SU-DHL-6 (cell line): ENCODE data around the gene GLG1.

ENCODE experiments used
- H2AFZ ChIP-seq: fragments of 200-600 bp; sonication (generic); 2 replicates; pipeline ENCODE4 v1.6.1; 2014; ENCODE audit warnings: low read depth, mild to moderate bottlenecking, moderate library complexity, mixed read lengths, antibody characterized with exemption, low read length; ENCODE audit not compliant: severe bottlenecking
- H3F3A ChIP-seq: fragments of 200-600 bp; shearing (Covaris generic); 2 replicates; pipeline ENCODE4 v1.6.0; 2016; ENCODE audit warnings: antibody characterized with exemption, mild to moderate bottlenecking; ENCODE audit not compliant: insufficient read depth
- H3K27ac ChIP-seq: fragments of 200-600 bp; sonication (generic); 2 replicates; pipeline ENCODE4 v1.5.1; 2016; ENCODE audit warnings: low read depth, mild to moderate bottlenecking, low read length, moderate library complexity, mixed read lengths
- H3K27me3 ChIP-seq: fragments of 200-600 bp; sonication (generic), shearing (Covaris generic); 2 replicates; pipeline ENCODE4 v1.6.0; 2014; ENCODE audit warnings: mild to moderate bottlenecking, low read length
- H3K36me3 ChIP-seq: fragments of 200-600 bp; sonication (generic); 2 replicates; pipeline ENCODE4 v1.6.1; 2014; ENCODE audit warnings: mild to moderate bottlenecking, low read length, mixed read lengths
- H3K4me2 ChIP-seq: fragments of 300-600, 200-600 bp; shearing (Covaris generic), sonication (generic); 2 replicates; pipeline ENCODE4 v1.6.0; 2014; ENCODE audit warnings: low read length, low read depth, mild to moderate bottlenecking; ENCODE audit not compliant: poor library complexity, severe bottlenecking
- H3K4me3 ChIP-seq: fragments of 200-600 bp; sonication (generic); 2 replicates; pipeline ENCODE4 v1.5.1; 2014; ENCODE audit warnings: antibody characterized with exemption, low read length, mild to moderate bottlenecking, mixed read lengths; ENCODE audit not compliant: insufficient read depth, poor library complexity, severe bottlenecking
- H3K79me2 ChIP-seq: fragments of 200-600 bp; sonication (generic); 2 replicates; pipeline ENCODE4 v1.6.1; 2014; ENCODE audit warnings: mild to moderate bottlenecking, low read length, moderate library complexity; ENCODE audit not compliant: insufficient read depth
- H3K9ac ChIP-seq: fragments of 200-600 bp; sonication (generic); 2 replicates; pipeline ENCODE4 v1.7.0; 2014; ENCODE audit warnings: mild to moderate bottlenecking, low read length
- H3K9me2 ChIP-seq: fragments of 200-600 bp; sonication (generic); replicated peaks from 2 replicates; pipeline ENCODE4 v1.6.1; 2014; ENCODE audit warnings: low read length; ENCODE audit not compliant: insufficient read depth
- H3K9me3 ChIP-seq: fragments of 200-600 bp; sonication (generic); 2 replicates; pipeline ENCODE4 v1.6.1; 2014; ENCODE audit warnings: low read length, mixed read lengths; ENCODE audit not compliant: insufficient read depth
- H4K20me1 ChIP-seq: fragments of 200-600 bp; sonication (generic); 2 replicates; pipeline ENCODE4 v1.6.1; 2014; ENCODE audit warnings: low read depth, mild to moderate bottlenecking, antibody characterized with exemption, low read length, moderate library complexity, mixed read lengths
- CTCF ChIP-seq: fragments of 200-600 bp; sonication (generic); IDR thresholded peaks from one replicate; pipeline ENCODE4 v1.5.1; 2017; ENCODE audit warnings: antibody characterized with exemption, mild to moderate bottlenecking, low read length, moderate library complexity; ENCODE audit not compliant: insufficient read depth, poor library complexity, severe bottlenecking
- EZH2phosphoT487 ChIP-seq: fragments of 200-600 bp; sonication (generic), shearing (Covaris generic); conservative IDR thresholded peaks from 2 replicates; pipeline ENCODE4 v1.6.1; 2018; ENCODE audit warnings: mild to moderate bottlenecking, antibody characterized with exemption, low read length, moderate library complexity, mixed read lengths

GLG1 gene

GRCh38 chr16:74603848-74604247, 3.1 kb downstream of the GLG1 start:
- peaks cover 57% of the 10 kb centered on the region for H3K79me2 ChIP-seq
- no peak overlapping the region for H3K4me3 ChIP-seq
- no peaks in the 10 kb centered on the region for H3K9me3 ChIP-seq
- H3K27me3 ChIP-seq = no peaks in the 10 kb centered on the region
- no peak overlapping the region for H3K4me2 ChIP-seq
- H3F3A ChIP-seq = peaks cover 9% of the 10 kb centered on the region; the same call in 1 of the 2 replicates
- TF ChIP-seq EZH2phosphoT487 = no peak
- no peak for TF ChIP-seq CTCF
- H4K20me1 ChIP-seq = peaks cover 4% of the 10 kb centered on the region; the same call in 1 of the 2 replicates
- H3K9ac ChIP-seq = no peak overlapping the region
- no peaks in the 10 kb centered on the region for H3K9me2 ChIP-seq
- no peaks in the 10 kb centered on the region for H3K36me3 ChIP-seq
- H2AFZ ChIP-seq = no peak overlapping the region
- no peak overlapping the region for H3K27ac ChIP-seq

GRCh38 chr16:74601126-74601871, 5.6 kb downstream of the GLG1 start:
- no peak for TF ChIP-seq EZH2phosphoT487
- Histone ChIP-seq H3K9ac (no peak overlapping the region), H2AFZ (no peak overlapping the region), H3F3A (peaks cover 4% of the 10 kb centered on the region; the same call in 1 of the 2 replicates), H3K9me3 (no peaks in the 10 kb centered on the region), H3K4me2 (peak overlapping the region; percentile 2), H4K20me1 (peaks cover 4% of the 10 kb centered on the region; the same call in 1 of the 2 replicates), H3K27ac (no peak overlapping the region), H3K9me2 (no peaks in the 10 kb centered on the region), H3K36me3 (no peaks in the 10 kb centered on the region), H3K79me2 (peaks cover 57% of the 10 kb centered on the region), H3K4me3 (no peak overlapping the region), H3K27me3 (no peaks in the 10 kb centered on the region)

- no peak overlapping the region for H3K27ac ChIP-seq
- no peaks in the 10 kb centered on the region; the same call in 1 of the 2 replicates for H3F3A ChIP-seq
- H3K79me2 ChIP-seq = peaks cover 39% of the 10 kb centered on the region
- H3K27me3 ChIP-seq = no peaks in the 10 kb centered on the region
- H3K9me3 ChIP-seq = no peaks in the 10 kb centered on the region
- H4K20me1 ChIP-seq = peaks cover 4% of the 10 kb centered on the region; the same call in 1 of the 2 replicates
- TF ChIP-seq CTCF (no peak), EZH2phosphoT487 (no peak)
- H3K4me3 ChIP-seq = no peak overlapping the region
- H3K9me2 ChIP-seq = no peaks in the 10 kb centered on the region
- H2AFZ ChIP-seq = no peak overlapping the region
- no peak overlapping the region for H3K9ac ChIP-seq
- H3K4me2 ChIP-seq = no peak overlapping the region
- no peaks in the 10 kb centered on the region for H3K36me3 ChIP-seq
These were observed 10.3 kb downstream of the GLG1 start for GRCh38 chr16:74596586-74596985.

- H3K4me3 ChIP-seq = no peak overlapping the region
- no peaks in the 10 kb centered on the region for H4K20me1 ChIP-seq
- TF ChIP-seq EZH2phosphoT487 (no peak), CTCF (no peak)
- no peaks in the 10 kb centered on the region for H3F3A ChIP-seq
- no peaks in the 10 kb centered on the region for H3K9me3 ChIP-seq
- H2AFZ ChIP-seq = no peak overlapping the region
- H3K36me3 ChIP-seq = no peaks in the 10 kb centered on the region
- no peaks in the 10 kb centered on the region for H3K27me3 ChIP-seq
- no peaks in the 10 kb centered on the region for H3K9me2 ChIP-seq
- no peak overlapping the region for H3K9ac ChIP-seq
- no peak overlapping the region for H3K27ac ChIP-seq
- no peak overlapping the region for H3K4me2 ChIP-seq
- H3K79me2 ChIP-seq = peaks cover 15% of the 10 kb centered on the region
These were observed 14.1 kb downstream of the GLG1 start for GRCh38 chr16:74592847-74593246.
